SJCRH30 (cell line): Measurements from ENCODE around the gene ASTN2. TPM values are rescaled to one million over a fixed set of nuclear protein-coding genes. Genes with fewer than 3 reads are reported as not detected.
"Not testable (repeated sequence)": the region's sequence is repeated elsewhere in the genome, so short reads cannot be mapped to it uniquely, and the experiment has no call there.

Experiments used
- DNase-seq, 2 experiments: peaks; one replicate each; pipeline ENCODE4 v3.0.0-alpha.2; 2015 to 2020
- H3K27ac ChIP-seq: fragments of 250-450 bp; sonication (Bioruptor Pico); 2 replicates; pipeline ENCODE4 v1.5.1; 2020; ENCODE audit warnings: mild to moderate bottlenecking, moderate library complexity
- H3K27me3 ChIP-seq: fragments of 250-450 bp; sonication (Bioruptor Pico); 2 replicates; pipeline ENCODE4 v1.5.1; 2020; ENCODE audit warnings: mild to moderate bottlenecking, moderate library complexity
- H3K36me3 ChIP-seq: fragments of 250-450 bp; sonication (Bioruptor Pico); 2 replicates; pipeline ENCODE4 v1.5.1; 2020; ENCODE audit warnings: mild to moderate bottlenecking, moderate library complexity
- H3K4me1 ChIP-seq: fragments of 250-450 bp; sonication (Bioruptor Pico); 2 replicates; pipeline ENCODE4 v1.5.1; 2020; ENCODE audit warnings: mild to moderate bottlenecking, moderate library complexity
- H3K4me3 ChIP-seq: fragments of 250-450 bp; sonication (Bioruptor Pico); 2 replicates; pipeline ENCODE4 v1.5.1; 2020; ENCODE audit warnings: mild to moderate bottlenecking, moderate library complexity
- H3K9me3 ChIP-seq: fragments of 250-450 bp; sonication (Bioruptor Pico); replicated peaks from 2 replicates; pipeline ENCODE4 v1.5.1; 2020; ENCODE audit warnings: mild to moderate bottlenecking, moderate library complexity
- total RNA-seq: library from RNA; depleted of rRNA; stranded (reverse); fragments of >200 nt; shearing (Covaris generic); gene quantifications from 2 replicates; pipeline ENCODE4 v1.2.3, GENCODE V29; 2014

ASTN2 gene
- total RNA-seq, 1 experiment from 2014 or later: 19.8 TPM

- peaks cover 15% of the 10 kb centered on the region for H3K4me1 ChIP-seq
- H3K4me3 ChIP-seq: no peak overlapping the region
- DNase-seq: no peak
- H3K27me3 ChIP-seq: no peaks in the 10 kb centered on the region
- H3K27ac ChIP-seq: no peak overlapping the region
- H3K9me3 ChIP-seq: no peaks in the 10 kb centered on the region
- H3K36me3 ChIP-seq: no peaks in the 10 kb centered on the region
Observed at GRCh38 chr9:116467740-116468351, 947.0 kb downstream of the ASTN2 start.

- H3K4me3 ChIP-seq: no peak overlapping the region
- no peak for DNase-seq
- no peaks in the 10 kb centered on the region for H3K36me3 ChIP-seq
- peaks cover 12% of the 10 kb centered on the region for H3K4me1 ChIP-seq
- H3K27me3 ChIP-seq: no peaks in the 10 kb centered on the region
- no peaks in the 10 kb centered on the region for H3K9me3 ChIP-seq
- H3K27ac ChIP-seq: no peak overlapping the region
Observed at GRCh38 chr9:116466271-116467235, 948.3 kb downstream of the ASTN2 start.

GRCh38 chr9:116465576-116466270 lies 949.1 kb downstream of the ASTN2 start:
- Histone ChIP-seq H3K27me3 (no peaks in the 10 kb centered on the region), H3K4me3 (no peak overlapping the region), H3K36me3 (no peaks in the 10 kb centered on the region), H3K9me3 (no peaks in the 10 kb centered on the region), H3K4me1 (peaks cover 8% of the 10 kb centered on the region), H3K27ac (no peak overlapping the region)
- no peak for DNase-seq

DNA sequence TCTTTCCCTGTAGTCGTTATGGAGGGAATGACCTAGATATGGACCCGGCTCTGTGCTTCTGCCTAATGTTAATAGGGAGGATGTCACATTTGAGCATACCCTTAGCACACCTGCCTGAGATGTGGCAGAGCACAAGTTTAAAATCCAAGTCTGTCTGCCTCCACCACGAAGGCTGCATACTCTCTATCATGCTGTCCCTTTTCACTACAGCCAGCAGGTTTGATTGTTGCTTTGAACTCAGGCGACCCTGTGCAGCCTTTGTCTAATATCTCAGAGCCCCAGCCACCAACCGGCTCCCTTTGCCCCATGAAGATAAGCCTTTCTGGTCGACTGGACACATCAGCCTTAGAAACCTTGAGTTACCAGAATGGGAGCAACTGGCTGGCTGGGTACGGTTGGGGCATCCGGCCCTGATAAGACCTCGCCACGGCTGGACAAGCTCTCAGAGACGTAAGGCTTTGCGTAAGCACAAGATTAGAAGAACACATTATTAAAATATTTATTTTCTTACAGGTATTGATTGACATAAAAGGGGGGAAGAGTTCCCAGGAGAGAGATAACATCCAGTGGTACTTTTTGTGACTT lies 949.8 kb downstream of the ASTN2 start:
- H3K9me3 ChIP-seq: no peaks in the 10 kb centered on the region
- no peaks in the 10 kb centered on the region for H3K27me3 ChIP-seq
- no peaks in the 10 kb centered on the region for H3K36me3 ChIP-seq
- no peak overlapping the region for H3K4me3 ChIP-seq
- peaks cover 2% of the 10 kb centered on the region; the same call in 1 of the 2 replicates for H3K4me1 ChIP-seq
- no peak for DNase-seq
- H3K27ac ChIP-seq: no peak overlapping the region

GRCh38 chr9:116464423-116464822 lies 950.4 kb downstream of the ASTN2 start:
- no peak for DNase-seq
- H3K27ac ChIP-seq: no peak overlapping the region
- no peaks in the 10 kb centered on the region for H3K27me3 ChIP-seq

DNA sequence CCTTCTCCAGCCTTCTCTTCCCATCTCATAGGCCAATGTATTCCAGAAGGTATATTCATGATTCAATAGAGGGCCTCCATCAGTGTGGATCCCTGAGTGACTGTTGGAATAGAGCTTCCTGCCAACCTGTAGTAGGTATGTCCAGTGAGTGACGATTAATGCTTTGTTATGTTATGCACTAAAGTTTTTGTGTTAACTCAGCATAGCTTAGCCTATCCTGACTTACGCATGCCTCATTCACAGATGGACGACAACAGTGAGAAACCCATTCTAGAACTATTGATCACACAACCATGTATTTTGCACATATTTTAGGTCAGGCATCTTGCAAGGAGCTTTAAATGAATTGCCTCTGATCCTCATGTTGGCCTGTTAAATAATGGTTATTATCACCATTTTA lies 953.2 kb downstream of the ASTN2 start:
- H3K27ac ChIP-seq: no peak overlapping the region
- H3K4me1 ChIP-seq: no peaks in the 10 kb centered on the region
- H3K27me3 ChIP-seq: no peaks in the 10 kb centered on the region

More at GRCh38 chr9:116464423-116464822, 950.4 kb downstream of the ASTN2 start:
- no peaks in the 10 kb centered on the region for H3K9me3 ChIP-seq
- no peaks in the 10 kb centered on the region for H3K36me3 ChIP-seq
- no peak overlapping the region for H3K4me3 ChIP-seq
- H3K4me1 ChIP-seq: peaks cover 2% of the 10 kb centered on the region; the same call in 1 of the 2 replicates

GRCh38 chr9:116460026-116460425 lies 954.8 kb downstream of the ASTN2 start:
- no peak overlapping the region for H3K27ac ChIP-seq
- H3K9me3 ChIP-seq: no peaks in the 10 kb centered on the region
- DNase-seq: no peak
- H3K27me3 ChIP-seq: no peaks in the 10 kb centered on the region
- H3K36me3 ChIP-seq: no peaks in the 10 kb centered on the region
- H3K4me3 ChIP-seq: no peak overlapping the region
- H3K4me1 ChIP-seq: no peaks in the 10 kb centered on the region

More for the DNA sequence above, 953.2 kb downstream of the ASTN2 start:
- Histone ChIP-seq H3K36me3 (no peaks in the 10 kb centered on the region), H3K4me3 (no peak overlapping the region), H3K9me3 (no peaks in the 10 kb centered on the region)
- DNase-seq: no peak

DNA sequence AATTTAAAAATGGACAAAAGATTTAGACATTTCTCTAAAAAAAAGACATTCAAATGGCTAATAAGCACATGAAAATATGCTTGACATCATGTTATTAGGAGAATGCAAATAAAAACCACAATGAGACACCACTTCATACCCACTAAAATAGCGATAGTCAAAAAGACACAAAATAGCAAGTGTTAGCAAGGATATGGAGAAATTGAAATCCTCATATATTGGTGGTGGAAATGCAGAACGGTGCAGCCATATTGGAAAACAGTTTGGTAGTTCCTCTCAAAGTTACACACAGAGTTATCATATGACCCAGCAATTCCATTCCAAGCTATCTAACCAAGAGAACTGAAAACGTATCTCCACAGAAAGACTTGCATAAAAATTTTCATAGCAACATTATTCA lies 955.3 kb downstream of the ASTN2 start:
- DNase-seq: no peak
- H3K4me3 ChIP-seq: no peak overlapping the region
- H3K36me3 ChIP-seq: no peaks in the 10 kb centered on the region

GRCh38 chr9:116456490-116457088 lies 958.3 kb downstream of the ASTN2 start:
- no peak for DNase-seq
- Histone ChIP-seq H3K4me3 (no peak overlapping the region), H3K9me3 (no peaks in the 10 kb centered on the region), H3K36me3 (no peaks in the 10 kb centered on the region), H3K27ac (no peak overlapping the region), H3K27me3 (no peaks in the 10 kb centered on the region), H3K4me1 (no peaks in the 10 kb centered on the region)

More for the DNA sequence above, 955.3 kb downstream of the ASTN2 start:
- Histone ChIP-seq H3K9me3 (no peaks in the 10 kb centered on the region), H3K4me1 (no peaks in the 10 kb centered on the region), H3K27ac (no peak overlapping the region), H3K27me3 (no peaks in the 10 kb centered on the region)

DNA sequence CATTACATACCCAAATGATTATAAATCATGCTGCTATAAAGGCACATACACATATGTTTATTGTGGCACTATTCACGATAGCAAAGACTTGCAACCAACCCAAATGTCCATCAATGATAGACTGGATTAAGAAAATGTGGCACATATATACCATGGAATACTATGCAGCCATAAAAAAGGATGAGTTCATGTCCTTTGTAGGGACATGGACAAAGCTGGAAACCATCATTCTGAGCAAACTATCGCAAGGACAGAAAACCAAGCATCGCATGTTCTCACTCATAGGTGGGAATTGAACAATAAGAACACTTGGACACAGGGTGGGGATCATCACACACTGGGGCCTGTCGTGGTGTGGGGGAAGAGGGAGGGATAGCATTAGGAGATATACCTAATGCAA lies 960.3 kb downstream of the ASTN2 start:
- not testable (repeated sequence) for DNase-seq, H3K27ac ChIP-seq, H3K9me3 ChIP-seq, H3K36me3 ChIP-seq, H3K4me3 ChIP-seq, H3K27me3 ChIP-seq, H3K4me1 ChIP-seq

DNA sequence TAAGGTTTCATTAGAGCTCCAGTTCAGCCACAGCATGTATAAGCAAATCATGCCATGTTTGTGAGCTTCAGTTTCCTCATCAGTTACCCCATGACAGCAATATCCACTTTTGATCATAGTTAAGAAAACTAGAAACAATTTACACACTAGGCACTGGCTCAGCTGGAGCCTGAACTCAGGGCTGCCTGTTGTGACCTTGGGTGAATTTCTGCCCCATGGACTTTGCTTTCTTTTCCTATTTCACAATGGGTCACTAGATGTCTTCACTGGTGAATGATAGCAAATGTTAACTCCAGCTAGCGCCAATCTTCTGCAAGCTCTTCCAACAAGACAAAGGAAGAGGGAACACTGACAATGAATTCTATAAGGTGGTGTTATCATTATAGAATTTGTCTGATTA lies 961.1 kb downstream of the ASTN2 start:
- Histone ChIP-seq H3K9me3 (no peaks in the 10 kb centered on the region), H3K4me1 (no peaks in the 10 kb centered on the region), H3K27ac (no peak overlapping the region), H3K27me3 (no peaks in the 10 kb centered on the region), H3K4me3 (no peak overlapping the region), H3K36me3 (no peaks in the 10 kb centered on the region)
- no peak for DNase-seq

DNA sequence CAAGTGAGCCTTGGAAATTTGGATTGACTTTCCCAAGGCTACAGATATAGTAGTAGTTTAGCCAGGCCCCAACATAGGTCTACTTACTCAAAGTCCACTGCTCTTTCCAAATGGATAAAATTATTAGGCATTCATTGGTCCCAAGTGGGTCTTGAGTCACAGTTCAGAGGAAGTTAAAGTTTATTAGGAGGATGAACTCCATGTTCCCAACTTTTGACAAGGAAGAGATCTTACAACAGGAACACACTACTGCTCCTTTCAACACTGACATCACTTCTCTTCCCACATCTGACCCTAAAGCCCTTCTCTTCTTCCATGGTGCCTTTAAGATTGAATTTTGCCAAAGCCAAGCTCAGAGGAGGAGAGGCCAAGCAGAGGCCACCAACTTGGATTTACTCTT lies 962.2 kb downstream of the ASTN2 start:
- H3K36me3 ChIP-seq: no peaks in the 10 kb centered on the region
- H3K4me3 ChIP-seq: no peak overlapping the region
- H3K9me3 ChIP-seq: no peaks in the 10 kb centered on the region
- DNase-seq: no peak
- no peaks in the 10 kb centered on the region for H3K27me3 ChIP-seq
- H3K27ac ChIP-seq: no peak overlapping the region
- H3K4me1 ChIP-seq: no peaks in the 10 kb centered on the region

DNA sequence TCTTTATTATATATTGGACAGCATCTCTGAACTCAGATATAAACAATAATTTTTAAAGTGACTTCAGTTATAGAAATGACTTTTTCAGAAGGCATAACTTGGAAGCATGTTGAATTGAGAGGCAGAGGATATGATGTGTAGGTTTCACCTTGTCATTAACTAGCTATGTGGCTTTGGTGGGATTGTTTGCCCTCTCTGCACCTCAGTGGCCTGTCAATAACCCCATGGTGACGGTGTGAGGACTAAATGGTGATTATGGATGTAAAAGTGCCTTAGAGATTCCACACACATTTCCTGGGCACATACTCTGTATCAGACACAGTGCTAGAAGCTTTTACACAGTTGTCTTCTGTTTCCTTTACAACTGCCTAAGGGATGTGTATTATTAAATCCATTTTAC lies 962.6 kb downstream of the ASTN2 start:
- Histone ChIP-seq H3K9me3 (no peaks in the 10 kb centered on the region), H3K4me1 (no peaks in the 10 kb centered on the region), H3K36me3 (no peaks in the 10 kb centered on the region), H3K4me3 (no peak overlapping the region), H3K27ac (no peak overlapping the region), H3K27me3 (no peaks in the 10 kb centered on the region)
- no peak for DNase-seq

DNA sequence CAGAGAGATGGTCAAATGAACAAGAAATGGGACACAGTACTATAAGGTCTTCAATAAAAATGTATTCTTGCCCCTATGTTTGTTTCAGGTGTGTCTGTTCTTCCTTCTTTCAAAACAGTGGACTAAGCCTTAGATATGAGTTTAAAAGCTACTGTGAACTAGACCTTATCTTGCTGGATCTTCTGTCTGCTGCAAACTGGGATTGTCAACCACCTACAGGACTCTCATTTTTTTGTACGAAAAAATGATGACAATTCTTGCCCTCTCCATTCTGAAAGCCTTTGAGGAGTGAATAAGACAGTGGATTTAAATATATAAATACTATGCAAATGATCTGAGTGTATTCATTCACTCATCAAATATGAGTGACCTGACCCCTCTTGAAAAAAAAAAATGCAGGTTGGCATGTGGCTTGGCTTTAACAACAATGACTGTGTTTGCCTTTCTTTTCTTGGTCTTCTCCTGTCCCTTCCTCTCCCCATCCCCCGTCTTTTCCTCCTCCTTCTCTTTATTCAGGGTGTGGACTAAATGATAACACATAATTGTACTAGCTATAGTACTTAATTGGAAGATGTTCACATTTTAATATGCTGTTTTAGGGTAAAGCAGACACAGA lies 963.2 kb downstream of the ASTN2 start:
- no peaks in the 10 kb centered on the region for H3K36me3 ChIP-seq
- H3K27ac ChIP-seq: no peak overlapping the region
- DNase-seq: no peak
- no peak overlapping the region for H3K4me3 ChIP-seq
- no peaks in the 10 kb centered on the region for H3K4me1 ChIP-seq
- no peaks in the 10 kb centered on the region for H3K9me3 ChIP-seq
- H3K27me3 ChIP-seq: no peaks in the 10 kb centered on the region
